NCI-H2029 (cell line): ENCODE measurements around the gene ME2.
"Not testable (repeated sequence)": the region's sequence is repeated elsewhere in the genome, so short reads cannot be mapped to it uniquely, and the experiment has no call there.

Source experiments
- DNase-seq: peaks from one replicate; lab custom pipeline; 2025; lab: John Stamatoyannopoulos, UW

Gene ME2

DNA sequence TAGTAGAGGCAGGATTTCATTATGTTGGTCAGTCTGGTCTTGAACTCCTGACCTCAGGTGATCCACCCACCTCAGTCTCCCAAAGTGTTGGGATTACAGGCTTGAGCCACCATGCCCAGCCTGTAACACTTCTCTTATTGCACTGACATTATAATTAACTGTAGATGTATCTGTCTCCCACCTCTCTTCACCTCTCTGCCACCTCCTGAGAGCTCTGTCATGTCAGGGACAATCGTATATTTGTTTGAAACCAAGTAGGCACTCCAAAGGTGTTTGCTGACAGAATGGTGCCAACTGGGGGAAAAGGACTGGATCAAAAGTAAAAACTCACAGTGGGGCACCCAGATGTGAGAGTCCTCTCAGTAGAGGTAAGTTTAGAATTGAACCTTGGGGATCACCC is 17.3 kb upstream of the ME2 start:
- no peak for DNase-seq

DNA sequence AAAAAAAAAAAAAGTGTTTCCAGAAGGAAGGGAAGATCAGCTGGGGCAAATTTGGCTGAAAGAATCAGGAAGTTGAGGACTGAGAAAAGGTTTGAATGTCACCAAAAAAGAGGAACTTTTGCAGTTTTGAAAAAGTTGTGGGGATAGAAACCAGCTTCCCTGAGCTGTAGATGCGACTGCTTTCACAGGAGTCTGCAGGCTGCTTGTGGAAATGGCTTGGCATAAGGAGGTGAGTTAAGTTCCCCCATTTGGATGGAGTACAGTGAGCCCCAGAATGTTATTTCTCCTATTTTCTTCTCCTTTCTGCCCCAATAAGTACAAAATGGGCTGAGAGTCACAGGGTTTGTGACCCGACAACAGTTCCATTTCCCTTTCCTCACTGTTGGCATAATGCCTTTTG is 16.5 kb upstream of the ME2 start:
- DNase-seq, result no peak

DNA sequence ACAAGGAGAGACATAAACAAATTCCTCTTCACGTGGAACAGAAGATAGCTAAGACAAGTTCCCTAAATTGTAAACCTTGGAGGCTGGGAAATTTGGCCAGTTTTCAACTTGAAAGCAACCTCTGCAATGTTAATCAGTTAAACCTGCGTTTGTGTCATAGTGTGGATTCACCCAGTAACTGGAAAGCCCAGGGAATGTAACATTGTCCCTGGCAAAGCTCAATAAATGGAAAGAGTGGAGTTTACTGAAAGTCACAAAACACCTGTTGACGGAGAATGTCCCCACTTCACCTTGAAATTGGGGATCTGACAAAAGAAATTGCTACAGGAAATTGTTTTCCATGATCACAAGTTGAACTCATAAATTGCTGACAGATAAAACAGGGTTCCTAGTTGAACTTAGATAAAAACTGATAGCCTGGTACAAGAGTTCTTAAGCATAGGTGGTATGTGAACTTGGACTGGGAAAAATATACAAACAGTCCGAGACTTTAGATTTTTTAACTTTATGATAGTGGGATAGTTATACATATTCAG is 15.0 kb upstream of the ME2 start:
- no peak for DNase-seq

DNA sequence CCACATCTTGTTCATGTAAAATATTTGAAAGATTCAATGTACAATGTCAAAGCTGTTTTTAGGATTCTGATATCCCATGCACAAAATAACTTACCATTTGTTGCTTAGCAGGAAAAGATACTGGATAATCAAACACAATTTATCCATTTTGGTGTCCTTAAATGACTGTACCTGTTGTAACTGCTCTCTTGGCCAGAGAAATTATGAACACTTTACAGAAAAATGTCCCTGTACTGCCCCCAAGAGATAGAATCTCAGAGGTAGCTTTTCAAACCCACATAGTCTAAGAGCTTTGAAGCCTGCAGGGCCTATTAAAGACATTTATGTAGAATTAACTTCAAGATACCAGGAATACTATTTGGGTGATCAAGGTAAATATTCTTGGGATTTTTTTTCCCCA is 12.2 kb upstream of the ME2 start:
- no peak for DNase-seq

DNA sequence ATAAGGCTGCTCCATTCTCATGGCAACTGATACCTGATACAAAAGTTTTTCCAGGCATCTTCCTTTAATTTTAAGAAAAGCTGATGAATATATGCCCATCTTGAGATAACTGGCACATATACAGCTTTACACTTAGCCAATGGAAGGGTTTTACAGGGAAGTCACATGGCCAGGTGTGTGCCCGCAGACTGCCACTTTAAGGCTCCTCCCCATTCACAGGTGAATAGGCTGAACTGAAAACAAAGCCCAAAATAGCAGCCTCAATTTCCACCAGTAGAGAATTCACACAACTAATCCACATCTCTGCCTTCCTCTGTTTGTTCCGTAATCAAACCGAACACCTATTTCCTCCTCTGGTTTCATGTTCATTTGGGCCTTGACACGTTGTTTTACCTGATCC is 9.8 kb upstream of the ME2 start:
- DNase-seq, result peak; percentile 60

DNA sequence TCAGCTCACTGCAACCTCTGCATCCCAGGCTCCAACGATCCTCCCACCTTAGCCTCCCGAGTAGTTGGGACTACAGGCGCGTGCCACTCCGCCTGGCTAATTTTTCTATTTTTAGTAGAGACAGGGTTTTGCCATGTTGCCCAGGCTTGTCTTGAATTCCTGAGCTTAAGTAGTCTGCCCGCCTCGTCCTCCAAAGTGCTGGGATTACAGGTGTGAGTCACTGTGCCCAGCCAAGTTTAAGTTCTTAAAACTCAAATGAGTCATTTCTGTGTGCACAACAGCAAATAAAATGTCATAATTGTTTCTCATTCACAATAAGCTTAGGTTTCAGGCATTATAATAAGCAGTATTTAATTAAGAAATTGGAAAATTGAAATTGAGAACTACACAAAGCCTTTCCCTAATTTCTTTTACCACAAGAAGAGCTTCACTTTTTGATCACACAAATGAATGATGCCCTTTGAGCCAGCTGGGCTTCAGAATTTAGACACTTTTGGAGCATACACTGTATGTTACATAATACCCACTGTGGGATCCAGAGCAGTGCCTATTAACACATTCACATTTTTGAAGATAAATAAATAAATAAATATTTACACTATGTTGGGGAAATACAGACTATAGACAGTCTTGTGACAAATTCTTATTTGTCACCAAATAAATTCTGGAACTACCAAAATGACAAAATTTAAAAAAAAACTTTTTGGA is 8.6 kb upstream of the ME2 start:
- DNase-seq, result no peak

DNA sequence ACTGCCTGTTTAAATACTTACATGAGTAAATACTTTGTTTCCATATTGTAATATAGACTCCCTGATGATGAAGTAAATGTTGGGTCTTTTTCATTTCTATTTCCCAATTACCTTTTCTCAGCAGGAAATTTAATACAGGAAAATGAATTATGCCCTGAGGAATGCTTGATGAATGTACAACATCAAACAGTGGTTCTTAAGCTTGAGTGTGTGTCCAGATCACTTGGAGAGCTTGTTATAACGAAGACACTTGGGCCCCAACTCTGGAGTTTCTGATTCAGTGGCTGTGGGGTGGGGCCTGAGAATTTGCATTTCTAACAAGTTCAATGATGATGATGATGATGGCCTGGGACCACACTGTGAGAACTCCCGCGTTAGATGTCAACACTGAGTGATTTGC is 7.1 kb upstream of the ME2 start:
- DNase-seq, result no peak

DNA sequence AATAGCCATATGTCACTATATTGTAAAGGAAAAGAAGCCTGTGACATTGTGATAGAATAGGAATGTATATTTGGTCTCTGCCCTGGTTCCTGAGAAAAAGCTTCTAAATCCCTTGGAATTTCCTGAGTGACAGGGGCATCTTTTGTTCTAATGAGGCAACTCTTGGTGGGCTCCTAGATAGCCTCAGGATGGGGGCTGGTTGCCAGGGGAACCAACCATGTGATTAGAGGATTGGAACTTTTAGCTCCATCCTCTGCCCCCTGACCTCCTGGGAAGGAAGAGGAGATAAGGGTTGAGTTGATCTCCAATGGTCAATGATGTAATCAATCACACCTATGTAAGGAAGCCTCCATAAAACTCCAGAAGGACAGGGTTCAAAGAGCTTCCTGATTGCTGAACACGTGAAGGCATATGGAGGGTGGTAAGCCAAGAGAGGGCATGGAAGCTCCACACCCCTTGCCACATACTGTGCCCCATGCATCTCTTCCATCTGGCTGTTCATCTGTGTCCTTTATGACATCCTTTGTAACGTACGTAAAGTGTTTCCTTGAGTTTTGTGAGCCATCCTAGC is 2.9 kb upstream of the ME2 start:
- DNase-seq, result no peak

DNA sequence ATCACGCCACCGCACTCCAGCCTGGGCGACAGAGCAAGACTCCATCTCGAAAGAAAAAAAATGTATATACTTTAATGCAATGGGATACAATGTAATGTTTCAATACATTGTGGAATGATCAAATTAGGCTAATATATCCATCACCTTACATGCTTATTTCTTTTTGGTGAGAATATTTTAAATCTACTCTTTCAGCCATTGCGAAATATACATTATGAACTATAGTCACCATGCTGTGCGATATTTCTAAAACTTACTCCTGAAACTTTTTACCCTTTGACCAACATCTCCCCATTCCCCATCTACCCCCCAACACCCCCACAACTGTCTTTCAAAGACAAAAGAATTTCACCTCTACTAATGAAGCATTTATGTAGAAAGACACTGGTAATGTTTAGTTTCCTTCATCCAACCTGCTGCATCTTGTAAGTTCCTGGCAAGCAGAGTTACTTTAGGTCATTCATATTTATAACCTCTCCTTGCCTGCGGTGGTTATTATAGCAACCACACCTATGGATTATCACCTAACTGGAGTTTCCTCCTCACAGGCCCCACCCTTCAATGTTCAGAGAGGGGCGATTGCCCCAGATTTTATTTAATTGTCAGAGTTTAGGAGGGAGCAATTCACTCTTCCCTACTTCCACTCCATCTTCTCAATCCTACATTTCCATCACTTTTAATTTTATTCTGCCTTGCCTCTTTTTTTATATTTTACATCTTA is 1.2 kb upstream of the ME2 start:
- no peak for DNase-seq

DNA sequence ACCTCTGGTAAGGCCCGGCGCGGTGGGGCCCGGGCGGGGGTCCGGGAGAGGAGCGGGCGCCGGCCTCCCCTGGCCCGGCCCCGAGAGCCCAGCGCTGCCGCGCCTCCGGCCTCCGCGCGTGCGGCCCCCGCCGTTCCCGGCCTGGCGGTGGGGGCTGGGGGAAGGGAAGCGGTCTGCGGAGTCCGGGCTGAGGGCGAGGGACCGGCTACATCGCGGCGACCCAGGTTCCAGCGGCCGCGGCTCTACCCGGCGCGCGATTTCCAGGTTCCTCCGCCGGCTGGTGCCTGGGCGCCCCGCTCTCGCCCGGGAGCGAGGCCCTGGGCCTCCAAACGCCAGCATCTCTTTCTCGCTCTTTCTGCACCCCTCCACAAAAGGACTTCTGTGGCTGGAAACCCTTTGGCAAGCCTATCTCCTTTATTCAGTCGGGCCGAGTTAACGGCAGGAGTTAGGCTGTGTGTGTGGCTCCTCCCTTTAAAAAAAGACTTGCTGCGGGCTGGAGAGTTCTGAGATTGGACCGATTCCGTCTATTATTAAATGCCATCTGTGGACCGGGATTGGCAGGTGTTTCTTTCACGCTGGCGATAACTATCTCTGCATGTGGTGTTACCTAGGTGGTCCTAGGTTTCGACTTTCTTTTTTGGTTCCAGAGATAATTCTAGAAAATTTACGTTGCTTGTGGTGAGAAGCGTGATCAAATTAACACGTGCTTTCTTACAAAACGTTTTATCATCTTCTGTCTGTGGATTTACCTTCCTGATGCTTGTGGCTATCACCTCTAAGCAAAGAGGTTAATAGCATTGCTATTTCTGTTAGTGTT is 592 bp downstream of the ME2 start:
- DNase-seq, result no peak

DNA sequence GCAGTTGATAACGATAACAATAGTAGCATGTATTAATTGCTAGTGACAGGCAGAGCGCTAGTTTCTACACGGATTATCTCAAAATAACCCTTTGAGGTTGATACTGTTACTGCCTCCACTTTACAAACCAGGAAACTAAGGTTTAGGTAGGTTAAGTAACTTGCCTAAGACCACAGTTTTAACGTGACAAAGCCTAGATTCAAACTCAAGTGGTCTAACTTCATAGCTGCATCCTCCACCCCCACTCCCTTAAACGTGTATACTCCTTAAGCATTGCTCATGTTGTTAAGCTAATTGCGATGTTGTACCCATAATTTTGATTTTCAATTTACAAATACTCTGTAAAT is 1.2 kb downstream of the ME2 start:
- no peak for DNase-seq

DNA sequence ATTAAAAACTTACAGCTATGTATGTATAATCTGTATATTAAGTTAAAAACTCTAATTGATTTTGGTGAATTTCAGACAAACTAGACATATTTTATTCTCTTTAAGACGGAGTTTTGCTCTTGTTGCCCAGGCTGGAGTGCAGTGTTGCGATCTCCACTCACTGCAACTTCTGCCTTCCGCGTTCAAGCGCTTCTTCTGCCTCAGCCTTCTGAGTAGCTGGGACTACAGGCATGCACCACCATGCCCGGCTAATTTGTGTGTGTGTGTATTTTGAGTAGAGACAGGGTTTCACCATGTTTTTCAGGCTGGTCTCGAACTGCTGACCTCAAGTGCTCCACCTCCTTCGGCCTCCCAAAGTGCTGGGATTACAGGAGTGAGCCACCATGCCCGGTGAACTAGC is 2.0 kb downstream of the ME2 start:
- DNase-seq, result not testable (repeated sequence)

DNA sequence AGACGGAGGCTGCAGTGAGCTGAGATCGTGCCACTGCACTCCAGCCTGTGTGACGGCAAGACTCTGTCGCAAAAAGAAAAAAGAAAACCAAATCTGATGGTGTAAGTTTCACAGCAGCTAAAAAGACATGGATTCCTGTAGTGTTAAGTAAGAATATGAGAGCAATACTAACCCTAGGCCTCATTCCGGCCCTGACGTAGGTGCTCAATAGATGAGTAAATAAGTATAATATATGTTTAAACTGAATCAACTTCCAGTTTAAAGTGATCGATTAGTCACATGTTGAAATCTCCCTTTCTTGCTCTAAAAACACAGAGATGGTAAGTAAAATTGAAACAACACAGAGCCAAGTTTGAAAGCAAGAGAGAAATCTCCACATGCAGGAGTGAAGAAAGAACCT is 8.0 kb downstream of the ME2 start:
- DNase-seq, result no peak

DNA sequence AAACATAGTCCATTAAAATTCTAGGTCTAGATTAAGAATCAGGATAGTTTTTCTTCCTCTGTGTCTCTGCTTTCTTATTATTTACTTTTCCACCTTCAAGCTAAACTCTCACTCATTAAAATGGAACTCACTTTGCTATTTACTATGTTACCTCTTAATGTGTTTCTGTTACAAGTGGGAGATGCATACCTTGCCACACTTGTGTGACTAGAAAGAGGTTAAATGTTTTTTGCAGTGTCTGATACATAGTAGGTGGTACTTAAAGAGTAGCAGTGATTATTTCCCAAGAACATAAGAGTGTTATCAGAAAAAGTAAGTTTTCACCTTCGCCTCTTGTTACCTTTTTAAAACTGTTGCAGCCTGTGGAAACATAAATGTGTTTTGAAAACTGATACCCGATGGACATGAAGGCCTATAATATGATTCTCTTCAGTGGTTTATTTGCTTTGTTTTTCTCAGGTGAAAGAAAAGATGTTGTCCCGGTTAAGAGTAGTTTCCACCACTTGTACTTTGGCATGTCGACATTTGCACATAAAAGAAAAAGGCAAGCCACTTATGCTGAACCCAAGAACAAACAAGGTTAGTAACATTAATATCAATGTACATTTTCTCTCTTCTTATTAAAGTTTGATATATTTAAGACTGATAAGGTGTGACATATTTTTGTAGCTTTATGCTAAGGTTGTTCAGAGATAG is 16.6 kb downstream of the ME2 start:
- DNase-seq, result peak; percentile 15

DNA sequence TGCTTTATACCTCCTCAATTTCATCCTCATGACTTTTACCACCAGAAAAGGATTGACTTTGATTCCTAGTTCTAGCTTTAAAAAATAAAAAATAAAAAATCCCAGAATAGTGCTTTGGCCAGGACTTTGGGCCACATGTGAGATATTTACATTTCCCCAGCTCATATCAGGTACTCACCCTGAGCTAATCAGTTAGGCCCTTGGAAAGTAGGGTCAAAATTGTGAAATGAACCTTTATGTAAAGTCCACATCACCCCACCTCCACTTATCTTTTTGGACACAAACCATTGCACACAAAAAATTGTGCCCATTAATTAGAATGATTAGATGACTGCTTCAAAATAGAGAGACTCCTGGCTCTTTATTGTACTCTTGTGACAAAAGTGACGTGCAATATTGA is 17.2 kb downstream of the ME2 start:
- no peak for DNase-seq

DNA sequence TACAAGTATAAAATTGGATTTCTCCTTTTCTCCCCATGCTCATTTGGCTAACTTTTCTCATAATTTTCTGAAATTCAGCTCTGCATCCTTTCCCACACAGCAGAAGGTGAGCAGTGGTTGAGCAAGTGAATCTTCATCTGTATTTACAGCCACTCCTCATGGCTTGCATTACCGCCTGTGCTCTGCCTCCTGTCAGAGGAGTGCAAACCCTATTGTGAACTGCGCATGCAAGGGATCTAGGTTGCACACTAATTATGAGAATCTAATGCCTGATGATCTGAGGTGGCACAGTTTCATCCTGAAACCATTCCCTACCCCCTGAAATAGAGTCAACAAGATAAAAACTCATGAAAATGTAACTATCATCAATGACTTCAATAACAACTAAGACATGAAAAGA is 20.0 kb downstream of the ME2 start:
- DNase-seq, result no peak

DNA sequence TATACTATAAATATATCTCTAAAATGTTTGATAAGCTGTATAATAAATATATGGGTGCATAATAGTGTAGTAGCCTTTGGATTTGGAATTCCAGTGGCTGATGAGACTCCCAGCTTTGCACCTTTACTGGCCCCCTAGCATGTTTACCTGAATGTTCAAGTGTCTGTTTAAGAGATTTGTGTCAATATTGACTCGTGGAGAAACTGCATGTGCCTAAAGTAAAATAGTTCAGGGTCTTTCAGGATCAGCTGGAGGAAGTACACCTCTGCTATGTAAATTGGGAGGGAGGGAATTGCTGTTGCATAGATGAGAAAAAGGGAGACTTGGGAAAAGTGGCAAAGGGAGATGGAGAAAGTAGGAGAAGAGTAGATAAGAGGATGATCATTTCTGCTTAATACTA is 23.9 kb downstream of the ME2 start:
- DNase-seq, result peak; percentile 17

DNA sequence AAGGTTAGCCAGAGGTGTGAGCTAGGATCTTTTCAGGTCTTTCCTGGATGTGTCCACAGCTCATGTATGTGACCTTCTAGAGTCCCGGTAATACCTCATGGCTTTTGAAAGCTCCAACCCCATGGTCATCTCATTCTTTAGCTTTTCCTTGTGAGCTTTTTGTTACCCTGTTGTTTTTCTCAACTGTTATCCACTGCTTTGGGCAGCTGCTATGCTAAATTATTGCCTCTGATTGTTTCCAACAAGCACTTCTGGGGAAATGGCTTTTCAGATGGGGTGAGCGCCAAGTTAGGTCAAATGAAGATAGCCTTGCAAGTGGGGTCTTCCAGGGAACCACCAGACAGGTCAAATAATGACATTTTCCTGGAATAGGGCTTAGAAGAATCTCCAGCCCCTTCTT is 27.9 kb downstream of the ME2 start:
- no peak for DNase-seq

DNA sequence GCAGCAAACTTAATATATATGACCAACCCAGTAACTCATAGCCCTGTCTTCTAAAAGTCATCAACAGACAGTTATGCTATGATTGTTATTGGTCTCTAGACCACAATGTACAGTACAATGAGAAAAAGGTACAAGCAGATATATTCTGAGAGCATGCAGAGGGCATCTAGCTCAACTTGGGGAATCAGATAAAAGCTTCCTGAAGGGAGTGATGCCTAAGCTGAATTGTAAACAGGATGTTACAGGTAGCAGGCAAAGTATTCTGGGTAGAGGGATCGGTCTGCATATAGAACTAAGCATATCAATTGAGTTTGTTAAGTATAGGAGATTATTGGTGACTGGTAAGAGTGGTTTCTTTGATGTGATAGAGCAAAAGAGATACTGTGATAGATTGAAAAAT is 30.3 kb downstream of the ME2 start:
- no peak for DNase-seq

DNA sequence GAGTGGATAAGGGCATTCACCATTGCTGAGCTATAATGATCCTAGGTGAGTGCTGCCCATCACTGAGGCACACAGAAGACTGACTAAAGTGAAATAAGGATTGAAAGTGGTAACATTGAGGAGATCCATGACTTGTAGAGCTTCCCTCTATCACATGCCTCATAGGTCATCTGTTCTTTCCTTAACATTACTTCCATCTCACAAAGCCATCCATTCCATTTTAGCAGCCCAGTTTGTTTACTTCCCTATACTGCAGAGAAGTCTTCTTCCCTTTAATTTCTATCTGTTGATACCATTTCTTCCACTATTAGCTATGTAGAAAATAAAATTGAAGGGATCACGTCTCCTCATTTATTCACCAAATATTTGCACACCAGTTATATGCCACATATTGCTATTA is 32.1 kb downstream of the ME2 start:
- DNase-seq, result no peak

DNA sequence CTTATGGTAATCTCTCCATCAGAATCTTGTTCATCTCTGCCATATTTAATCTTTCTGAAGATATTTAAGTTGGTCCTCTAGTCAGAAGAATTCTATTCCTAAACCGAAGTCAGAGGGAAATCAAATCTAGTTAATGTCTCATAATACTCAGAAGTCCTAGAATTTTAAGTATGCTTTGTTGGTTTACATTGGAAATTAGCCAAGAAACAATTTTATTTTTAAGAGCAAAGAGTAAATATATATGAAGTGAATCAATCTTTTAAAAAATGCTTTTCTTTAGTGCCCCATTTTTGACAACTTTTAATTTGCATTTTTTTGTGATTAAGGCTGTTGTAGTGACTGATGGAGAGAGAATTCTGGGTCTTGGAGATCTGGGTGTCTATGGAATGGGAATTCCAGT is 38.1 kb downstream of the ME2 start:
- DNase-seq, result no peak

DNA sequence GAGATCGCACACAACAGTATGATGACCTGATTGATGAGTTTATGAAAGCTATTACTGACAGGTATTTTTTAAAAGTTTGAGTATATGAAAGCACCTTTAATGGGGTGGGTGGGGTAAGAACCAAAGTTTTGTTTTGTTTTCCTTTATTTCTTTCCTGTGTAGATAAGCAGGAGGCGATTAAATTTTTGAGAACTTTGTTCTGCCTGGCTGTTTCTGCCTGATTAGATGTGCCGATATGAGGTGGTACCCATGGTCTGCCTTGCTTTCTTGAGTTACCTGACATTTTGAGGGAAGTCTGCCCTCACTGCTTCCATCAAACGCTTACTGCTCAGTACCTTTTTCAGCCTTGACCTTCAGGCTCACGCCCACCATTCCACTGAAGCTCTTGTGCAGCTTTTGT is 39.2 kb downstream of the ME2 start:
- DNase-seq, result no peak
